Umbilical cord (tissue), 2 donors: ENCODE data around the gene EXOC3. TPM values are rescaled to one million over a fixed set of nuclear protein-coding genes. Genes with fewer than 3 reads are reported as not detected.
A peak's percentile ranks its signal among the peaks of the same experiment; 100 is the strongest.
"Not testable (repeated sequence)": the region's sequence is repeated elsewhere in the genome, so short reads cannot be mapped to it uniquely, and the experiment has no call there.

ENCODE experiments used
- DNase-seq: peaks from one replicate; pipeline ENCODE4 v3.0.0-alpha.2; 2015; ENCODE audit warnings: low spot score
- total RNA-seq: library from RNA; depleted of rRNA; stranded (reverse); fragments of >200 nt; gene quantifications from one replicate; pipeline ENCODE4 v1.2.3, GENCODE V29; 2014; ENCODE audit warnings: low replicate concordance; ENCODE audit not compliant: insufficient read depth

The EXOC3 gene
- 19.7 TPM for total RNA-seq

GRCh38 chr5:442335-443238, at the start of gene EXOC3:
Gene EXOC3, plus strand, starts transcription at chr5:443176. Its CDS starts 3,030 bp downstream, at chr5:446206.
- peak; percentile 75 for DNase-seq

- DNase-seq, result peak; percentile 68
Measured at GRCh38 chr5:393846-394275, 49.1 kb upstream of the EXOC3 start.

GRCh38 chr5:394671-395155, 48.3 kb upstream of the EXOC3 start:
- DNase-seq, result no peak

- DNase-seq, result peak; percentile 78
Measured at GRCh38 chr5:395156-395920, 47.6 kb upstream of the EXOC3 start.

GRCh38 chr5:395921-396530, 47.0 kb upstream of the EXOC3 start:
- DNase-seq, result no peak

GRCh38 chr5:396531-396961, 46.4 kb upstream of the EXOC3 start:
- no peak for DNase-seq

- DNase-seq, result not testable (repeated sequence)
Measured at GRCh38 chr5:398141-398474, 44.9 kb upstream of the EXOC3 start.

- no peak for DNase-seq
Measured at GRCh38 chr5:398475-399295, 44.3 kb upstream of the EXOC3 start.

- peak; percentile 92 for DNase-seq
Measured at GRCh38 chr5:399296-400281, 43.4 kb upstream of the EXOC3 start.

GRCh38 chr5:400282-401145, 42.5 kb upstream of the EXOC3 start:
- peak; percentile 63 for DNase-seq

- DNase-seq, result no peak
Measured at GRCh38 chr5:401146-402034, 41.6 kb upstream of the EXOC3 start.

GRCh38 chr5:402219-402614, 40.8 kb upstream of the EXOC3 start:
- not testable (repeated sequence) for DNase-seq

GRCh38 chr5:402615-403359, 40.2 kb upstream of the EXOC3 start:
- DNase-seq, result peak; percentile 54

GRCh38 chr5:403995-404394, 39.0 kb upstream of the EXOC3 start:
- no peak for DNase-seq

- no peak for DNase-seq
Measured at GRCh38 chr5:404666-405241, 38.2 kb upstream of the EXOC3 start.

GRCh38 chr5:405421-405820, 37.6 kb upstream of the EXOC3 start:
- no peak for DNase-seq

- no peak for DNase-seq
Measured at GRCh38 chr5:406041-406440, 36.9 kb upstream of the EXOC3 start.
